Embryonic facial prominence (tissue), 1 donor: Measurements from ENCODE around the gene HELZ.
"Not testable (repeated sequence)": the region's sequence is repeated elsewhere in the genome, so short reads cannot be mapped to it uniquely, and the experiment has no call there.

Source experiments
- DNase-seq: peaks from one replicate; pipeline ENCODE4 v3.0.0-alpha.2; 2016; ENCODE audit errors: extremely low spot score

Gene HELZ

DNA sequence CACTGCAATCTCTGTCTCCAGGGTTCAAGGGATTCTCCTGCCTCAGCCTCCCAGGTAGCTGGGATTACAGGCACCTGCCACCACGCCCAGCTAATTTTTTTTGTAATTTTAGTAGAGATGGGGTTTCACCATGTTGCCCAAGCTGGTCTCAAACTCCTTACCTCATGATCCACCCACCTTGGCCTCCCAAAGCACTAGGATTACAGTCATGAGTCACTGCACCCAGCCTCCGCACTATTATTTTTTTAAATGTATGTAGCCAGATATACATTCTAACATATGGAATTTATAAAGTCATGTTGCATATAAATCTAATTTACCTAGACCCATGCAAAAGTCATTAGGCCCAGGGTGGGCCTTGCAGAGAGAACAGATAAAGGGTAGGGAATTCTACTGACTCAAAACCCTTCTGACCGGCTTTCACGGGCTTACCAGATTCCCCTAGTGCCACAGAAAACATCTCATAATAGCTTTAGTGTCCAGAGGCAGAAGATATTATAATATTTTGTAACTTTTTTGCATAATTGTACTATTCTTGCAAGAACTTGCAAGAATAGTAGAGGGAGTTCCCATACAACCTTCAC is 20.5 kb upstream of the HELZ start:
- no peak for DNase-seq

DNA sequence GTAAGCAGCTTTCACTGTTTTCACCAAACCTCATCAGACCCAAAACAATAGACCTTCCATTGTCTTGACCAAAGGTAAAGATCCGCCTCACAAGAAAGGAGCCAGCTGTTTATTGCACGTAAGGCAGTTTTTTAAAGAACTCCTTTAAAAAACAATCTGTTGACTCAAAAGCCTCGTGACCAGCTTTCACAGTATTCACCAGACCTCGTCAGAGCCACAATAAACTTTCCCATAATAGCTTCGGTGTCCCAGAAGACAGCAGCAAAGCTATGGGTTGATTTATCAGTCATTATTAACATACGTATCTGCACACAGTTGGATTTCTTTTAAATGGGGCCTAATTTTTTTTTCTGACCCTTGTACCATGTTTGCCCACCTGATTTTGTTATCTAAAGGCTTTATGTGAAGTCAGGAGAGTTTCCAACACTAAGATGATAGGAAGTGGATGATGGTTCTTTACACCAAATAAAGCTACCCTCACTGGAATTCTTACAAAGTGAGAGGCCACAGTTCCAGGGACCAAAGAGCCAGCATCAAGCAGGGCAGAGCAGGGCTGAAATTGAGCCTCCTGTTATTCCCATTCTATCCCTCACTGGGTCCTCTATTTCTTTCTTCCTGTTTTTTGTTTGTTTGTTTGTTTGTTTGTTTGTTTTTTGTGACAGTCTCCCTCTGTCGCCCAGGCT is 17.6 kb upstream of the HELZ start:
- no peak for DNase-seq

DNA sequence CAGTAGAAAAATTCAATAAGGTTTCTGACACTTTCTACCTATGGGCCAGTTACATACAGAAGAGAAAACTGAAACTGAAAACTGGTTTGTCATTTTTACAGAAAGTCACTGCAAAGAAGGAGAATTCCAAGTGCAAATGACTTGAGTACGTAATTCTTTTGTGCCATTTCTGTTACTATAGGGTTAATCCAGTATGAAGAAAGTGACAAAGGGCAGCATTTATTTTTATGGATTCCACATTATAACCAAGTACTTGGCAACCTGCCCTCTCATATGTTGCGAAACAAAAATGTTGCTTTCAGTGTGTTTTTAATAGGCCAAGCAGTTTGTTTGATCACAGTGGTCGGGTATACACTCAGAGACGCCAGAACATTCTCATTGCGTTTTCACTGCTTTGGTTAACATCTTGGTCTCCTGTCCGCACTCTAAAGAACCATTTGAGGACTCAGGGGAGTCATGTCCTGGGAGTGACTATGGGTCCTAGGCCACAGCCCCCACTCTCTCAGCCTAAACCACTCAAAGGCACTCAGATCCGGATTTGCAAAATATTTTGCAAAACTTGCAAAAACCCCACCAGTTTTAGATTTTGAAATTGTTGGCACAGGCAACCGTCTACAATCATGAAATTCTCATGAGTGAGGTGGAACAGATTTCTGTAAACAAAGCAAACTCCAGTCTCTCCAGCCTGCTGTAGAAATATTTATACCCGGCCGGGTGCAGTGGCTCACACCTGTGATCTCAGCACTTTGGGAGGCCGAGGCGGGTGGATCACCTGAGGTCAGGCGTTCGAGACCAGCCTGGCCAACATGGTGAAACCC is 15.4 kb upstream of the HELZ start:
- peak; percentile 67 for DNase-seq

DNA sequence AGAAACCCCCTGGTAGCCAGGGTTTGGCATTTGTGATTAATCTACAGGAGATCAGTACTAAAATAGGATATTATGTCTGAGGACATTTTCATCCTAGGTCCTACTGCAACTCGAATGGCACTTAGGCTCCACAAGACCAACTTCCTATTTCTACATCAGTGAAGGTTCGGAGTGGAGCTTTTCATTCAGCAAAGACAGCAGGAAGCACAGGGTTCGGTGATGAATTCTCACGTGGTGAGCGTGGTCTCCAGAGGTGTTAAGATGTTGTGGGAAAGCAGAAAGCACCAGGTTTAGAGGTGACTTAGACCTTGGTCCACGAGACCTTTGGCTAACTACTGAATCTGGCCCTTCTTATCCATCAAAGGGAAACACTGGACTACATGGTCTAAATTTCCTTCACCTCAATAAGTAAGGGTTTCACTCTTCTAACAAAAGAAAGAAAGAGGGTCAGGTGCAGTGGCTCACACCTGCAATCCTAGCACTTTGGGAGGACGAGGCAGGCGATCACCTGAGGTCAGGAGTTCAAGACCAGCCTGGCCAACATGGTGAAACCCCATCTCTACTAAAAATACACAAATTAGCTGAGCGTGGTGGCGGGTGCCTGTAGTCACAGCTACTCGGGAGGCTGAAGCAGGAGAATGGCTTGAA is 13.9 kb upstream of the HELZ start:
- no peak for DNase-seq

DNA sequence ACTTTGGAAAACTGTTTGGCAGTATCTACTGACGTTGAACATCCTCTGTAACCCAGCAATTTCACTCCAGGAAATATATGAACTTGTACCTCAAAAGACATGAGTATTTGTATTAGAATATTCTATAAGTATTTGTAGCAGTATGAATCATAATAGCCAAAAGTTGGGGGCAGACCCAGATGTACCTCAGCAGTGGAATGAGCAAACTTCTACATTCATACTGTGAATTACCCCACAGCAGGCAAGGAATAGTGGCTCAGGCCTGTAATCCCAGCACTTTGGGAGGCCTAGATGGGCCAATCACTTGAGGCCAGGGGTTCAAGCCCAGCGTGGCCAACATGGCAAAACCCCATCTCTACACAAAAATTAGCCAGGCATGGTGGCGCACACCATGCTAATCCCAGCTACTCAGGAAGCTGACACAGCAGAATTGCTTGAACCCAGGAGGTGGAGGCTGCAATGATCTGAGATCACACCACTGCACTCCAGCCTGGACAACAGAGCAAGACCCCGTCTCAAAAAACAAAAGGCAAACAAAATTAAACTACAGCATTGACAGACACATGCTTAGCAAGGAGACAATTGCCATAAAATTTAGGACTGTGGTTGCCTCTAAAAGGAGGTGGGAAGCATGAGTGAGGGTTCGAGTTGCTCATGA is 11.2 kb upstream of the HELZ start:
- no peak for DNase-seq

DNA sequence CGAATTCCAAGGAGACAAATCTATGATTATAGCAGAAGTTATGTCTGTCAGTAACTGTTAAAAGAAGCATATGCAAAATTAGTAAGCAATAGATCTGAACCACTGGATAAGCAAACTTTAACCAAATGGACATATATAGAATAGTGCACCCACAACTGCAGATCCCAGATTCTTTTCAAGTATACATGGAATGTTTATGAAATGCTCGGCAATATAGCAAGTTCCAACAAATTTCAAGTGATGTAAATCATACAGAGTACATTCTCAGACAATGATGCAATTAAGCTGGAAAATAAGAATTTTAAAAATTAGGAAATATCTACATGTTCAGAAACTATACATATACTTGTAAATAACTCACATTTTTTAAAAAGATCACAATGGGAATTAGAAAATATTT is 8.4 kb upstream of the HELZ start:
- no peak for DNase-seq

DNA sequence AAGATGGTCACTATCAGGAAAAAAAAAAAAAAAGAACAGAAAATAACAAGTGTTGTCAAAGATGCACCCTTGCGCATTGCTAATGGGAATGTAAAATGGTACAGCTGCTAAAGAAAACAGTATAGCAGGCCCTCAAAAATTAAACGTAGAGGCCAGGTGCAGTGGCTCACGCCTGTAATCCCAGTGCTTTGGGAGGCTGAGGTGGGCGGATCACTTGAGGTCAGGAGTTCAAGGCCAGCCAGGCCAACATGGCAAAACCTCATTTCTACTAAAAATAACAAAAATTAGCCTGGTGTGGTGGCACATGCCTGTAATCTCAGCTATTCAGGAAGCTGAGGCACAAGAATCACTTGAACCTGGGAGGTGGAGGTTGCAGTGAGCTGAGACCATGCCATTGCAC is 6.6 kb upstream of the HELZ start:
- not testable (repeated sequence) for DNase-seq

DNA sequence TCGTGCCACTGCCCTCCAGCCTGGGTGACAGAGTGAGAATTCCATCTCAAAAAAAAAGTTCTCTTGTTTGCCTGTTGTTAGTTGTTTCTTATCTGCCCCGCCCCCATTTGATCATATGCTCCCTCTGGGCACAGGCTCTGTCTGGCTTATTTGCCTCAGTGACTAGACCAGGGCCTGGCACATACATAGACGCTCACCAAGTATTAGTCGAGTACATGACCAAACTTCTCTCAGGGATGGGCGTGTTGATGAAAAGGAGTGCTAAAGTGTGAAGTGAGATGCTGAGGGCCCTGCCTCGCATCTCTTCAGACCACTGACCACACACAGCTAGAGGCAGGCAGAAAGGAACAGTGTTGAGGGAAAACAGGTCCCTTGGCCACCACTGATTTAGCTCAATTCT is 3.3 kb upstream of the HELZ start:
- no peak for DNase-seq

DNA sequence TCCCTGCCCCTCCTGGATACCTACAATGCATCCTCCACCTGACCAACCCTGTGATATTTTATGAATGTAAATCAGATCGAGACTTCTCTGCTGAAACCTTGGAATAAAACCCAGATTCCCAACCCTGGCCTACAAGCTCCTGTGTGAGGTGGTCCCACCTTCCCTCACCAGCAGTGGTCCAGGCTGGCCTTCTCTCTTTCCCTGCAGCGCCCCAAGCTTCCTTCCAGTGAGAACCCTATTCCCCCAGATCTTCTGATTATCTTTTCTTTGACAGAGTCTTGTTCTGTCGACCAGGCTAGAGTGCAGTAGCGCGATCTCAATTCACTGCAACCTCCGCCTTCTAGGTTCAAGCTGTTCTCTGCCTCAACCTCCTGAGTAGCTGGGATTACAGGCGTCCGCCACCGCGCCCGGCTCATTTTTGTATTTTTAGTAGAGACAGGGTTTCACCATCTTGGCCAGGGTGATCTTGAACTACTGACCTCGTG is 2.5 kb upstream of the HELZ start:
- no peak for DNase-seq

DNA sequence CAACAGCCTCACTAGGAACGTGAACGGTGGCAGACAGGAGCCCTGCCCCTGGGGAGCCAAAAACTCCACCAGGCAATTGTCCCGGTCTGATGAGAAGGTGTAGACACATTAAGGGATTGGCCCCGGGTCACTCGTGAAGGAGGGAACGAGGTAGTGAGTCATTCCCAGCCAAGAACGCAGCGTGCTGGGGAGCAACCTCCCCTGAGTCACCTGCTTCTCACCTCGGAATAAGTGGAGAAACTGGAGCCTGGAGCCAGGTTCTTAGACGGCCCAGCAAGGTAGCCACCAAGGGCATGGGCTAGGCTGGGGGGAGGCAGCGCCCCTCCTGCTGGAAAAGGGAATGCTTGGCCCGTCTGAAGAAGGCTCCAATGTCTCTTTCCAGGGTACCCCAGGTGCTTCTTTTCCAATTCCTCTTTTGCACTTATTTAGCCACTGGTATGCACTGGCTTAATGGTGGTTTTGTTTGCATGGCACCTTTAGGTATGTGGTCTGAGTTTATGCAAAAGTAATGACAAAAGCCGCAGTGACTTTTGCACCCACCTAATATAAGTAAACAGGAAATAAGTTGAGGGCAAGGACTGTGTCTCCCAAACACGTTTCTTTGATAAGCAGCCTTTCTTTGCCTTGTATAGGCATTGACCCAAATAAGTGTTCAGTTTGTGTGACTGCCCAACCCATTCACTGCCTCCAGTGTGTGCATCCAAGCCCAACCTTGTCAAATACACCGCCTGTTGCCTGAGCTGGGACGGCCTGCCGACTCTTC is 1.8 kb upstream of the HELZ start:
- DNase-seq: no peak

DNA sequence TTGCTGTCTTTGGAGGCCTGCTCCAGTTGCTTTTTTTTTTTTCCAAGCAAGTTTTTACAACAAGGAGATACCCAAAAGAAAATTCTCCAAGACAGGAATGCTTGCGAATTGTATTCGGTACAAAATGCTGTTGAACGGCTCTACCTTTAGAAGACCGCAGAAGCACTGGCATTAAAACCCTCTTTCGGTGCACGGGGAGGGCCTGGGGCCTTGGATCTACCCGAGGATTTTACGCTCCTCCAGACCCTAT is 1.3 kb upstream of the HELZ start:
- no peak for DNase-seq

DNA sequence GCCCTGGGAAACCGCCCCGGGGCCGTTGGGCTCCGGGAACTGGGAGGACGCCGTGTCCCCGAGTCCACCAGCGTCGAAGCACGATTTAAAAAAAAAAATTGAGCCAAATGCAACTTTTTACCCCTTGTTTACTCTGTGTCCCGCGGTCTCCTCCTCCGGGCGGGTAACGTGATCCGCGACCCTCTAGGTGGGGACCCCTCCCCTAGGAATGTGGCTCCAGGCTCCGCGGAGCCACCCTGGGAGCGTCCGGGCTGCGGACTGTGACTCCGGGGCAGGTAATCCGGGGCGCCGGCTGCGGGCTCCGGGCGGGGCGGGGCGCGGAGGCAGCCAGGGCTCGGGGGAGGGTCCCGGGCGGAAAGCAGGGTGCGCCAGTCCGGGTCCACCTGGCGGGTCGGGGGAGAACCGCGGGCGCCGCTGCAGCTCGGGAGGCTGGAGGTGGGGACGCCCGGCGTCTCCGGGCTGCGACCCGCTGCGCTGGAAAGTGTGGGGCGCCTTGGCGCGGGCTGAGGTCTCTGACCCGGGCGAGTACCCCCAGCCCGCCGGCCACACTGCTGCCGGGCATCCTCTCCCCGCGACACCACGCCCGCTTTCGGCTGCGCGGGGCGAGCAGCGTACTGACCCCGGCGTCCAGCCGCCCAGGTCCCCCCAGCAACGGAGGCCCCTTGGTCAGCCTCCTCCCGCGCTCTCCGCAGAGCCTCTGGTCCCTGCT is 852 bp upstream of the HELZ start:
- no peak for DNase-seq

DNA sequence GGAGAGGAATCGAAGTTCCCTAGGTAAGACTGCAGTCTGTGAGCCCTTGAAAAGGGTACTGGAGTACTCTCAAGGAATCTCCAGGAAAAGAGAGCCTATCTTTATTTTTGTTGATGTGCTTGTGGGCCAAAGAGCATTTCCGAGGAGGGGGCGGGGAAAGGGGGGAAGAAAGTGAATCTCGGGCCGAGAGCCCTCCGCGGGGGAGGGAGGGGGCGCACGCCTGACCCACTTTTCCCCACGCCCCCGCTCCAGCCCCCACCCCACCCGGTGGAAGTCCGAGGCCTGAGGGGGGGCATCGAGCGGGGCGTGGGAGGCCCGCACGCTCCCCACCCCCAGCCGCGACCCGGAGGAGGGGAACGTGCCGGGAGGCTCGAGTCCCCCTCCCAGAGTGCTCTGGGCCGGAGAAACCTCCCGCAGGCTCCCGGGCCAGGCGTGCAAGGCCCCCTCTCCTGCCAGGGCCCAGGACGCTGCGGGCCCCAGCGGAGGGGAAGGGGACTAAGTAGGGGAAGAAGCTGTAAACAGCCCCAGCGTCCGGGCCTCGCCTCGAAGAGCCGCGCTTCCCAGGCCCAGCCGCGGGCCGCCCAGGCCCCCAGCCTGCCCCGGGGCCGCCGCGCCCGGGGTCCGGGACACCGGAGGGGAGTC is 444 bp downstream of the HELZ start:
- no peak for DNase-seq

DNA sequence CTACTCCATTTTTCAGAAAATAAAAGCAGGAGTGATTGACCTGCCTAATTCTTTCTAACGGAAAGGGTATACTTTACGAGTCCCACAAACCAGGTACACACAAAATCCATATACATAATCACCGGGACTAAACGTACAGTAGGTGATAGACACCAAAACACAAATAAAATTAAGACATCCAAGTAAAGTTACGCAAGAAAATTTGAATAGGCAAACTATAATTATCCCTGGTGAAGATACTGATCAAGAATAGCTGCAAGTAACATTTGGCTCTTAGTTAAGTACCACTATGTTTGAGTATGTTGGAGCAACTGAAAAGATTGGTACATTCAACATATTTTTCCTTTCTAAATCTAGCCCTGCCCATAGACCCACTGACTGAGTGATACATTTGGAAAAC is 1.7 kb downstream of the HELZ start:
- no peak for DNase-seq

DNA sequence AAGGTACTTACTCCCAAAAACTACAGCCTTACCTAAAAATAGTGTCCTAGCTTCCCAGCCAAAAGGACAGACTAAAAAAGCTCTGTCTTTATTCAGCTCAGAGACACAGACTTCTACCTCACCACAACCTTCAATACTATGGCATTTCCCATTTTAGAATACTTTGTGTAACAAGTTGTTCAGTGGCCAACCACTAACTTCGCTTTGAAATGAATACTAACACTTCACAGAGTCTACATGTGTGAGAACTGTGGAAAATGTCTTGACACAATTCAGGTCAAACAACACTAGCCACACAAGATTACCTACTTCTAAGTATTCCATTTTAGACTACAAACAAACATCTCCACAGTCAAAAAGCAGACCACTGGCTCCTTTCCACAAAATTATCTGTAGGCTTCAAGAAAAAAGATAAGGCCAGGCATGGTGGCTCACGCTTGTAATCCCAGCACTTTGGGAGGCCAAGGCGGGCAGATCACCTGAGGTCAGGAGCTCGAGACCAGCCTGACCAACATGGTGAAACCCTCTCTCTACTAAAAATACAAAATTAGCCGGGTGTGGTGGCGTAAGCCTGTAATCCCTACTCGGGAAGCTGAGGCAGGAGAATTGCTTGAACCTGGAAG is 3.2 kb downstream of the HELZ start:
- no peak for DNase-seq

DNA sequence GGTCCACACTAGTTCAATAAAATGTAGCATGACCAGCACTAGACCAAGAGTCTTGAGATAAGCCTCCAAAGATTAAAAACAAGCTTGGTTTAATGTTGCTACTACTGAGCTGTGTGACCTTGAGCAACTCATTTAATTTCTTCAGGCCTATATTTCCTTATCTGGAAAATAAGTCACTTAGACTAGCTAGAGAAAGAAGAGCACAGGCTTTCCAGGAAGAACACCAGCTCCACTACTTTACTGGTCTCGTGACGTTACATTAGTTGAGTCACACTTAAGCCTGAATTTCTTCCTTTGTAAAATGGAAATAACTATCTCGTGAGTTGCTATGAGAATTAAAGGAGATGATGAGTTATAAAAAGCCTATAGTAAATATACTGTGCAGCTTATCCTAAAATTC is 5.4 kb downstream of the HELZ start:
- no peak for DNase-seq

DNA sequence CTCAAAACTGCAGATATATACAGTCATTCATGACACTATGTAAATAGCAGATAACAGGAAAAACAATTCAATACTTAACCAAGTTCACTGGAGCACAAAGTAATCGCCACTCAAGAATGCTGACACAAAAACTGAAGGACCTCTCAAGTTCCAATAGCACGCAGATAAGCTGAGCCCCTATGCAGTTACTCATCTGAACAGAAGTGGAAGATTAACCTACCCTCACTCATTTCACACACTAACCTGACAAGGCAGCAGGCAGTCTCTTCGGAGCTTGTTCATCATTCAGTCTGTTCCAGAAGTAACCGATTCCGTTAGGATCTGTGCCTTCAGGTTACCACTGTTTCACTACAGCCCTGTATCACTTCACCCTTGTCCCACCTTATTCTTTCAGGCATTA is 6.0 kb downstream of the HELZ start:
- no peak for DNase-seq

DNA sequence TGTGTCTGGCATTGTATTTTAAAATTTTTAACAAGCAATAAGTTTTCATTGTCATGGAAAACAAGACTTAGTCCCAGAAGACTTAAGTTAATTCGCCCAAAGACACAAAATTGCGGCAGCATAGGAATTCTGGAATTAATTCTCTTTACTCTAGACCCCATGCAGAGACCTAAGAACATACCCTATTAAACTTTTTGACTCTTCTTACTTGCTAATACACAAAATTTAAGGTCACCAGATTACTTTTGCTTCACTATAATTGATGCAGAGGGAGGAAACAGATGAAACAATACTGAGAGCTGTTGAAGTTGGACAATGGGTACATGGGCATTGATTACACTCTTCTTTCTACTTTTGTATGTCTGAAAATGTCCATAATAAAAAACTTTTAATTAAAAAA is 12.6 kb downstream of the HELZ start:
- DNase-seq: no peak

DNA sequence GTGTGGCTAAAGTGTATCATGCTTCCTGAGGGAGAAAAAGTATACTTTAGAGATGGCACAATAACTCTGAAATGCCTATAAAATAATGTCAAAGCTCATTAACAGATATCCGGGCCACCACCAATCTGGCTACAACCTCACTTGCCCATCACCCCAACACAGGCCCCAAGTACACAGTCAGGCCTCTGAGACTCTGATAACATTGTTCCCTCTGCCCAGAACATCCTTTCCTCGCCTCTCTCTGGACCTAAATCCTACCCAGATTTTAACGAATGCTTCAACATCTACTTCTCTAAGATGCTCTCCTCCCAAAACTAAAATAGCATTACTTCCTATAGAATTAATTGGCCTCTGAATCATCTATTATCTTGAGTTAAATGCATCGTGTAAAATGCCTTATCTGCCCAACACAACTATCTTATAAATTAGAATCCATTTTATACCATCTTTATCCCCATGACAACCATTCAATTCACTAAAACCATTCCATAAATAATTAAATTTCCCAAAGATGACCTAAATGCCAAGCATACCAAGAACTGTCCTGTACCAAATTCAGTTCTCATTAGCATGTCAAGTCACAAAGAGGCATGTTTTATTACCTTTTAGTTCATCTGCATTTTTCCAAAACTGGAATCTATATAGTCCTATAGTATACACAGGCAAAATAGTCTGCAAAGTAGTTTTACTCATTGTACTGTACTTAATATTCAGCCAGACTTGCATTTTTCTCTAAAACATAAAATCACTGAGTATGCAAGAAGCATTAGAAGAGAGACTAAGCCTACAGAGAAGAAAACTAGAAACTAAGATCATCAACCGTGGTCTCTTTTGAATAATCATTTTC is 15.7 kb downstream of the HELZ start:
- no peak for DNase-seq
